ENCODE results near the gene HNRNPLL.
A peak's percentile ranks its signal among the peaks of the same experiment; 100 is the strongest.

Gene HNRNPLL

GRCh38 chr2:38602732-38603401 is at the start of gene HNRNPLL:
TSS of gene HNRNPLL (minus strand) at chr2:38602928. CDS start at chr2:38602626, 302 bp downstream.
- POLR2A ChIA-PET: interaction anchor here (0.7 to 3.9 kb wide), 9 partner anchors 12 to 526 kb away, joined by 3 to 71 read pairs (median 5); partner anchors contain the start of genes CYP1B1, GALM and SRSF7
- peaks cover 23% of the 10 kb centered on the region; the same call in 1 of the 2 replicates for H3K4me1 ChIP-seq (ENCODE audit: control insufficient read depth, insufficient read depth, low read length)
- TF ChIP-seq ZNF658 (tag by site-specific recombination; IDR thresholded peaks at IDR 0.05) (no peak), ZNF473 (tag by site-specific recombination; IDR thresholded peaks at IDR 0.05) (no peak), SETDB1 (IDR thresholded peaks at IDR 0.05; ENCODE audit: insufficient read length, low read length) (no peak), ZNF510 (tag by site-specific recombination; IDR thresholded peaks at IDR 0.05; ENCODE audit: insufficient replicate concordance) (no peak), ZNF354C (tag by site-specific recombination; IDR thresholded peaks at IDR 0.05; ENCODE audit: borderline replicate concordance, low read depth) (no peak), ZNF664 (tag by site-specific recombination; IDR thresholded peaks at IDR 0.05) (no peak), CTCF (tag by site-specific recombination; IDR thresholded peaks at IDR 0.05) (peak; percentile 17; the same call in 1 of the 2 replicates), ZNF10 (tag by site-specific recombination; IDR thresholded peaks at IDR 0.05) (no peak), ZBTB49 (tag by site-specific recombination; IDR thresholded peaks at IDR 0.05; ENCODE audit: low read depth) (no peak), ZNF623 (tag by site-specific recombination; IDR thresholded peaks at IDR 0.05) (no peak), ZNF423 (tag by site-specific recombination; IDR thresholded peaks at IDR 0.05) (no peak), ZNF362 (tag by site-specific recombination; IDR thresholded peaks at IDR 0.05) (no peak), ZNF488 (tag by site-specific recombination; IDR thresholded peaks at IDR 0.05) (no peak), OSR2 (tag by site-specific recombination; IDR thresholded peaks at IDR 0.05) (no peak; the same call in 1 of the 2 replicates), ZNF114 (tag by site-specific recombination; IDR thresholded peaks at IDR 0.05) (no peak), ZNF513 (tag by site-specific recombination; IDR thresholded peaks at IDR 0.05) (peak; percentile 76), ZNF175 (tag by site-specific recombination; IDR thresholded peaks at IDR 0.05) (no peak), PRDM2 (tag by site-specific recombination; IDR thresholded peaks at IDR 0.05; ENCODE audit: borderline replicate concordance) (no peak), ZNF501 (tag by site-specific recombination; IDR thresholded peaks at IDR 0.05) (no peak), ZNF561 (tag by site-specific recombination; IDR thresholded peaks at IDR 0.05; ENCODE audit: borderline replicate concordance) (no peak)

More at GRCh38 chr2:38602732-38603401, at the start of gene HNRNPLL:
- Histone ChIP-seq H3K4me3 (ENCODE audit: low read depth, low read length) (peak within 1 kb of the TSS; percentile 87), H3K36me3 (ENCODE audit: control insufficient read depth in 2 of 2, insufficient read depth in 1 of 2, low read length in 2 of 2) (no peaks in the 10 kb centered on the region), H3K27ac (ENCODE audit: extremely low read depth, low read depth, low read length) (peak within 1 kb of the TSS; percentile 97), H3K9me3 (ENCODE audit: control insufficient read depth, insufficient read depth, low read depth, low read length) (no peaks in the 10 kb centered on the region)
- CTCF ChIA-PET: interaction anchor here (0.7 to 6.3 kb wide), 16 partner anchors 9 to 1026 kb away, joined by 3 to 47 read pairs (median 3); no protein-coding TSS in a partner anchor

Measured in HEK293 (cell line).